Mesenchymal stem cell (in vitro differentiated cells and primary cell): ENCODE data around the gene HSPG2.

Experiments used
- DNase-seq: peaks from one replicate; pipeline ENCODE4 v3.0.0-alpha.2; 2013
- H2AFZ ChIP-seq: one replicate; pipeline ENCODE4 v1.6.1; 2013; ENCODE audit warnings: low read depth, mild to moderate bottlenecking, control low read depth, inconsistent platforms, low read length, moderate library complexity
- H2AK5ac ChIP-seq: 2 replicates; pipeline ENCODE4 v1.6.1; 2013; ENCODE audit warnings: low read length, moderate library complexity, mild to moderate bottlenecking, inconsistent platforms; ENCODE audit not compliant: severe bottlenecking
- H2BK120ac ChIP-seq: one replicate; pipeline ENCODE4 v1.6.1; 2013; ENCODE audit warnings: low read depth, mild to moderate bottlenecking, inconsistent platforms, low read length, moderate library complexity
- H2BK12ac ChIP-seq, 2 experiments: one replicate each; pipeline ENCODE4 v1.6.1; 2013; ENCODE audit warnings: inconsistent platforms in 2 of 2, low read length in 2 of 2, mild to moderate bottlenecking in 2 of 2, moderate library complexity in 2 of 2, control low read depth in 1 of 2
- H2BK15ac ChIP-seq: one replicate; pipeline ENCODE4 v1.6.1; 2013; ENCODE audit warnings: mild to moderate bottlenecking, low read depth, inconsistent platforms; ENCODE audit not compliant: poor library complexity, severe bottlenecking
- H2BK5ac ChIP-seq: 2 replicates; pipeline ENCODE4 v1.6.1; 2013; ENCODE audit warnings: low read depth, mild to moderate bottlenecking, low read length, control low read depth, inconsistent platforms; ENCODE audit not compliant: poor library complexity, severe bottlenecking
- H3K14ac ChIP-seq, 2 experiments: one replicate each; pipeline ENCODE4 v1.6.1; 2013; ENCODE audit warnings: inconsistent platforms in 2 of 2, low read length in 2 of 2, control low read depth in 1 of 2, mild to moderate bottlenecking in 1 of 2, moderate library complexity in 1 of 2
- H3K18ac ChIP-seq, 2 experiments: one replicate each; pipeline ENCODE4 v1.6.1; 2013; ENCODE audit warnings: inconsistent platforms in 2 of 2, low read length in 2 of 2, control low read depth in 1 of 2, low read depth in 1 of 2, mild to moderate bottlenecking in 1 of 2
- H3K23ac ChIP-seq, 2 experiments: one replicate each; pipeline ENCODE4 v1.6.1; 2013; ENCODE audit warnings: inconsistent platforms in 2 of 2, low read length in 2 of 2, mild to moderate bottlenecking in 2 of 2, moderate library complexity in 2 of 2, control low read depth in 1 of 2
- H3K27ac ChIP-seq: 2 replicates; pipeline ENCODE4 v1.5.1; 2013; ENCODE audit warnings: mild to moderate bottlenecking, moderate library complexity, low read length, control low read depth, inconsistent platforms; ENCODE audit not compliant: poor library complexity, severe bottlenecking
- H3K27me3 ChIP-seq, 2 experiments: 2 replicates each; pipeline versions ENCODE4 v1.6.1 to v1.7.0; 2013; ENCODE audit warnings: low read length in 2 of 2, mild to moderate bottlenecking in 2 of 2, moderate library complexity in 2 of 2, control low read depth in 1 of 2, inconsistent platforms in 1 of 2; ENCODE audit not compliant: control insufficient read depth in 1 of 2, insufficient read depth in 1 of 2
- H3K36me3 ChIP-seq, 2 experiments: 2 replicates each; pipeline versions ENCODE4 v1.6.1 to v1.7.0; 2013; ENCODE audit warnings: low read length in 2 of 2, control low read depth in 1 of 2, inconsistent platforms in 1 of 2, low read depth in 1 of 2, mild to moderate bottlenecking in 1 of 2; ENCODE audit not compliant: insufficient read depth in 2 of 2, control insufficient read depth in 1 of 2
- H3K4ac ChIP-seq, 2 experiments: one replicate each; pipeline ENCODE4 v1.6.1; 2013; ENCODE audit warnings: inconsistent platforms in 2 of 2, low read length in 2 of 2, mild to moderate bottlenecking in 2 of 2, moderate library complexity in 2 of 2, control low read depth in 1 of 2, low read depth in 1 of 2
- H3K4me1 ChIP-seq: 2 replicates; pipeline ENCODE4 v1.6.1; 2013; ENCODE audit warnings: low read depth, low read length, control low read depth; ENCODE audit not compliant: control insufficient read depth, insufficient read depth
- H3K4me2 ChIP-seq: 2 replicates; pipeline ENCODE4 v1.6.1; 2013; ENCODE audit warnings: low read length, mild to moderate bottlenecking, inconsistent platforms; ENCODE audit not compliant: poor library complexity, severe bottlenecking
- H3K4me3 ChIP-seq, 2 experiments: 2 replicates each; pipeline versions ENCODE4 v1.5.1 to v1.7.0; 2013; ENCODE audit warnings: low read length in 2 of 2, mild to moderate bottlenecking in 2 of 2, control low read depth in 1 of 2, low read depth in 1 of 2; ENCODE audit not compliant: insufficient read depth in 1 of 2
- H3K79me1 ChIP-seq: replicated peaks from 2 replicates; pipeline ENCODE4 v1.6.1; 2013; ENCODE audit warnings: mild to moderate bottlenecking, control low read depth, low read length, inconsistent platforms; ENCODE audit not compliant: poor library complexity, severe bottlenecking
- H3K9ac ChIP-seq: 2 replicates; pipeline ENCODE4 v1.7.0; 2013; ENCODE audit warnings: mild to moderate bottlenecking, low read length, moderate library complexity
- H3K9me3 ChIP-seq: 2 replicates; pipeline ENCODE4 v1.7.0; 2013; ENCODE audit warnings: mild to moderate bottlenecking, low read length; ENCODE audit not compliant: control insufficient read depth
- H4K8ac ChIP-seq: one replicate; pipeline ENCODE4 v1.6.1; 2013; ENCODE audit warnings: inconsistent platforms, mild to moderate bottlenecking, low read length, moderate library complexity
- H4K91ac ChIP-seq: one replicate; pipeline ENCODE4 v1.6.1; 2013; ENCODE audit warnings: mild to moderate bottlenecking, low read length, inconsistent platforms
- WGBS: methylation state at CpG from one replicate; pipeline ENCODE4 v1.1.7; 2013; ENCODE audit warnings: mixed read lengths; 5-methylcytosine and 5-hydroxymethylcytosine counted together

HSPG2 gene

DNA sequence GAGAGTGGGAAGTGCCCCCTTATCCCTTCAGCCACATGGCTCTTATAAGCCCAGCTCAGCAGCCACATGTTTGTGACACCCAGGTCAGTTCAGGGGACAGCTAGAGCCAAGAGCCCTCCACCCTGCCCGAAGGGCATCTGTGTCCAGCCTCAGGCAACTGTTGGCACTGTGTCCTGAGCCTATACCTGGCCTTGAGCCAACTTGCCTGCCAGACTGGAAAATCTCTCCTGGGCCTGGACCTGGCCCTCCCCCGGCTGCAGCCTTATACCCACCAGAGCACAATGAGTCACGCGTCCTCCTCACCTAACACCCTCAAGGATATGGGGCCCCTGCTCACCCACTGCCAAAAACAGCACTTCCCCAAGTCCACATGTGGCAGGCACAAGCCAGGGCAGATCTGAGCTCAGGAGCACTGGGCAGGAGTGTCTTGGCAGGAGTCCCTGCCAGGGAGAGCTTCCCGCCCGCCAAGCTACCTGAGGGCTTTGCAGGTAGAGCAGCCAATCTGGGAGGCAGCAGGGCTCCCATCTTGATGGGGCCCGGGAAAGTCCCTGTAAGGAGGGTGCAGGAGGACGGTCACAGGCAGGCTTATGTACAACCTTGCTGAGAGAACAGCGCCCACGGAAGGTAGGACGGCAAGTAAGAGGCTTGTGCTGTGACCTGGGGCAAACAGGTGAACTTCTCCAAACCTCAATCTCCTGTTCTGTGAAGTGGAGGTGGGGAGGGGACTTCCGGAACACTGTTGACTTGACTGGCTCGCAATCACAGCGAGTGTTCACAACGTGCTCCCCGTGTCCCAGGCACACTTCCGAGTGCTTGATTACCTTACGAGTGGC, 19.8 kb upstream of the HSPG2 start:
- H3K27ac ChIP-seq: no peak overlapping the region
- H2BK12ac ChIP-seq: peak overlapping the region in 1 of 2 experiments; percentile 79
- H3K14ac ChIP-seq: peak overlapping the region in 1 of 2 experiments; percentile 84
- H4K91ac ChIP-seq: no peak overlapping the region
- no peak overlapping the region for H4K8ac ChIP-seq
- H2BK15ac ChIP-seq: peak overlapping the region; percentile 73
- H3K36me3 ChIP-seq: no peaks in the 10 kb centered on the region
- H3K9me3 ChIP-seq: no peaks in the 10 kb centered on the region
- peak overlapping the region; percentile 94 for H2AK5ac ChIP-seq
- peak overlapping the region; percentile 29 for H3K4me2 ChIP-seq
- no peak overlapping the region for H3K4me3 ChIP-seq
- peak; percentile 38 for DNase-seq
- no peak overlapping the region for H2BK5ac ChIP-seq
- no peaks in the 10 kb centered on the region for H3K79me1 ChIP-seq
- peak overlapping the region in 1 of 2 experiments; percentile 81 for H3K18ac ChIP-seq
- H3K9ac ChIP-seq: no peak overlapping the region
- WGBS: 90% methylated on average over 16 of the region's 18 CpGs
- no peak overlapping the region for H2AFZ ChIP-seq
- peaks cover 27% of the 10 kb centered on the region for H3K4me1 ChIP-seq
- H3K23ac ChIP-seq: no peak overlapping the region
- H2BK120ac ChIP-seq: no peak overlapping the region
- H3K27me3 ChIP-seq: no peaks in the 10 kb centered on the region
- H3K4ac ChIP-seq: peak overlapping the region in 1 of 2 experiments; percentile 80

DNA sequence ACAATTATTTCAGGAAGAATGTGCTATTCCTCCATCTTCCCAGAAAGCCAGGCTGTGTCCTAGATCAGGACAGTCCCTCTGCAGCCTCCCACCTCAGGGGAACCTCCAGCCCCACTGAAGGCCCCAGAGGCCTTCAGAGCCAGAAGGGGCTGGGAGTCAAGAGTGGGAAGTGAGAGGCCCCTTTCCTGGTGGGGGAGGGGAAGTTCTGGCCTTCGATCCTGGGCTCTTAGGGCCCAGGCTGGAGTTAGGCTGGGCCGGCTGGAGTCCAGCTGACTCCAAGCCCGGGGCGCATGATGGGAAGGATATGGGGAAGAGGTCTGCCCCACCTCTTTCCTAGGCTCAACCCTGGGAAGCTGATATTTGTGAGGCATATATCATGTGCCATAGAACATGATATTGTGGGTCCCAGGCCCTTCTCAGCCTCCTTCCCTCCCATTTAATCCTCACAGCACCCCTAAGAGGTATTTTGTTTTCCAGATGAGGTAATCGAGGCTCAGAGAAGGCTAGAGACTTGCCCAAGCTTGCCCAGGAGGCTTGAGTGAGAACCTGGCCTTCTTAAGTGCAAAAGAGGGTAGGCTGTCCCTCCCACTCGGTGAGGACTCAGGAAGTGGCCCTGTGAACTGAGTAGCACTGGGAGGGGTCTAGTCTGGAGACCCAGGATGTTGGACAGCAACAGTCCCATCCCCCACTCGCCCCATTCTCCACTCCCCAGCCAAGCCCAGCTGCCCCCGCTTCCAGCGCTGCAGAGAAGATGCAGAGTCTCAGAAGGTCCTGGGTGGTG, 18.6 kb upstream of the HSPG2 start:
- Histone ChIP-seq H3K9me3 (no peaks in the 10 kb centered on the region), H2BK5ac (no peak overlapping the region), H3K23ac (no peak overlapping the region), H2BK15ac (peak overlapping the region; percentile 75), H3K4me1 (peaks cover 27% of the 10 kb centered on the region), H3K4me3 (no peak overlapping the region), H4K8ac (peak overlapping the region; percentile 97), H3K14ac (no peak overlapping the region), H3K4me2 (no peak overlapping the region), H3K27me3 (peaks cover 0 to 1% of the 10 kb centered on the region in 2 experiments), H2AK5ac (peak overlapping the region; percentile 76), H2AFZ (no peak overlapping the region), H4K91ac (peak overlapping the region; percentile 84), H3K27ac (no peak overlapping the region), H3K79me1 (no peaks in the 10 kb centered on the region), H3K18ac (peak overlapping the region; percentile 65 to 95), H3K4ac (peak overlapping the region; percentile 54 to 85), H3K9ac (peak overlapping the region; percentile 61), H2BK120ac (peak overlapping the region; percentile 27), H2BK12ac (peak overlapping the region; percentile 76 to 90), H3K36me3 (no peaks in the 10 kb centered on the region)
- 60% methylated on average over 6 of the region's 9 CpGs for WGBS
- no peak for DNase-seq

DNA sequence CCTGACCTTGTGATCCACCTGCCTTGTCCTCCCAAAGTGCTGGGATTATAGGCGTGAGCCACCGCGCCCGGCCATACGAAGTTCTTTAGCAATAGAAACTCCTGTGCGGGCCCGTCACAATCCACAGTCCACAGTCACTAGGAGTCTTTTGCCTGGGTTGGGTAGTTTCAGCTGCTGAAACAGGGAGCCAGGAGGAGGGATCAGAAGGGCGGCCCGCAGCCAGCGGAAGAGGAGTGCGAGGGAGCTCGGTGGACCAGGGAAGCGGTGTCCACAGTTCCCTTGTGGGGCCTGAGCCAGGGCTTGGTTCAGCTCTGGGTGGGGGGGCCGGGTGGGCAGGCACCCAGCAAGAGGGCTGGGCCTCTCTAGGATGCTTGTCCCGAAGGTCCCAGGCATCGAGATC, 17.9 kb upstream of the HSPG2 start:
- peak overlapping the region; percentile 75 for H2BK15ac ChIP-seq
- peak overlapping the region; percentile 61 for H3K9ac ChIP-seq
- no peak overlapping the region for H2BK12ac ChIP-seq
- peak overlapping the region; percentile 65 to 95 for H3K18ac ChIP-seq
- no peak overlapping the region for H2BK5ac ChIP-seq
- peaks cover 27% of the 10 kb centered on the region for H3K4me1 ChIP-seq
- H4K91ac ChIP-seq: no peak overlapping the region
- no peaks in the 10 kb centered on the region for H3K79me1 ChIP-seq
- no peak overlapping the region for H3K4ac ChIP-seq
- H3K9me3 ChIP-seq: no peaks in the 10 kb centered on the region
- no peaks in the 10 kb centered on the region for H3K36me3 ChIP-seq
- H3K4me2 ChIP-seq: no peak overlapping the region
- H3K4me3 ChIP-seq: no peak overlapping the region
- H3K27me3 ChIP-seq: peaks cover 0 to 3% of the 10 kb centered on the region in 2 experiments
- H3K14ac ChIP-seq: no peak overlapping the region
- WGBS: 87% methylated on average over 15 of the region's 16 CpGs
- no peak overlapping the region for H2AFZ ChIP-seq
- no peak overlapping the region for H3K23ac ChIP-seq
- H2AK5ac ChIP-seq: peak overlapping the region; percentile 49
- H4K8ac ChIP-seq: peak overlapping the region; percentile 97
- H3K27ac ChIP-seq: no peak overlapping the region
- DNase-seq: no peak
- H2BK120ac ChIP-seq: peak overlapping the region; percentile 27
